ENCODE measurements around the gene CES1.
"Not testable (repeated sequence)": the region's sequence is repeated elsewhere in the genome, so short reads cannot be mapped to it uniquely, and the experiment has no call there.

Gene CES1

GRCh38 chr16:55829232-55829631, 3.7 kb downstream of the CES1 start:
- not testable (repeated sequence) for DNase-seq

- DNase-seq: no peak
These were observed 4.2 kb downstream of the CES1 start for GRCh38 chr16:55828680-55829079.

GRCh38 chr16:55825115-55825728, 7.7 kb downstream of the CES1 start:
- DNase-seq: no peak

- no peak for DNase-seq
These were observed 8.4 kb downstream of the CES1 start for GRCh38 chr16:55824473-55825000.

GRCh38 chr16:55822280-55822810, 10.6 kb downstream of the CES1 start:
- no peak for DNase-seq

- no peak for DNase-seq
These were observed 11.7 kb downstream of the CES1 start for GRCh38 chr16:55821210-55821609.

GRCh38 chr16:55820615-55821014, 12.3 kb downstream of the CES1 start:
- no peak for DNase-seq

GRCh38 chr16:55817236-55817912, 15.5 kb downstream of the CES1 start:
- DNase-seq: no peak

GRCh38 chr16:55816222-55816621, 16.7 kb downstream of the CES1 start:
- DNase-seq: not testable (repeated sequence)

GRCh38 chr16:55815320-55815719, 17.6 kb downstream of the CES1 start:
- DNase-seq: no peak

GRCh38 chr16:55814174-55814573, 18.7 kb downstream of the CES1 start:
- DNase-seq: not testable (repeated sequence)

GRCh38 chr16:55813730-55814129, 19.2 kb downstream of the CES1 start:
- not testable (repeated sequence) for DNase-seq

GRCh38 chr16:55812951-55813350, 19.9 kb downstream of the CES1 start:
- DNase-seq: no peak

GRCh38 chr16:55811811-55812210, 21.1 kb downstream of the CES1 start:
- DNase-seq: no peak

- DNase-seq: no peak
These were observed 22.4 kb downstream of the CES1 start for GRCh38 chr16:55810451-55810961.

- DNase-seq: no peak
These were observed 23.0 kb downstream of the CES1 start for GRCh38 chr16:55809851-55810250.

GRCh38 chr16:55809386-55809785, 23.5 kb downstream of the CES1 start:
- DNase-seq: no peak

- DNase-seq: not testable (repeated sequence)
These were observed 24.6 kb downstream of the CES1 start for GRCh38 chr16:55808286-55808685.

- DNase-seq: not testable (repeated sequence)
These were observed 27.8 kb downstream of the CES1 start for GRCh38 chr16:55805104-55805503.

GRCh38 chr16:55803681-55804080, 29.2 kb downstream of the CES1 start:
- DNase-seq: not testable (repeated sequence)

- not testable (repeated sequence) for DNase-seq
These were observed 39.9 kb downstream of the CES1 start for GRCh38 chr16:55792934-55793374.

GRCh38 chr16:55791512-55791911, 41.4 kb downstream of the CES1 start:
- not testable (repeated sequence) for DNase-seq

GRCh38 chr16:55790240-55790639, 42.7 kb downstream of the CES1 start:
- not testable (repeated sequence) for DNase-seq

- not testable (repeated sequence) for DNase-seq
These were observed 50.2 kb downstream of the CES1 start for GRCh38 chr16:55782793-55783091.

Measured in NCI-H524 (cell line).